GM23248 (cell line): ENCODE data around the gene NAPA.

Source experiments
- EZH2 ChIP-seq: fragments of 200-600 bp; sonication (generic); IDR thresholded peaks from 2 replicates; pipeline ENCODE4 v1.6.1; 2018; ENCODE audit warnings: antibody characterized with exemption, mild to moderate bottlenecking; ENCODE audit not compliant: insufficient read depth, poor library complexity, severe bottlenecking
- EZH2phosphoT487 ChIP-seq: fragments of 200-600 bp; sonication (generic); IDR thresholded peaks from 2 replicates; pipeline ENCODE4 v1.6.1; 2018; ENCODE audit warnings: antibody characterized with exemption, moderate library complexity, mild to moderate bottlenecking, low read depth; ENCODE audit not compliant: insufficient read depth

DNA sequence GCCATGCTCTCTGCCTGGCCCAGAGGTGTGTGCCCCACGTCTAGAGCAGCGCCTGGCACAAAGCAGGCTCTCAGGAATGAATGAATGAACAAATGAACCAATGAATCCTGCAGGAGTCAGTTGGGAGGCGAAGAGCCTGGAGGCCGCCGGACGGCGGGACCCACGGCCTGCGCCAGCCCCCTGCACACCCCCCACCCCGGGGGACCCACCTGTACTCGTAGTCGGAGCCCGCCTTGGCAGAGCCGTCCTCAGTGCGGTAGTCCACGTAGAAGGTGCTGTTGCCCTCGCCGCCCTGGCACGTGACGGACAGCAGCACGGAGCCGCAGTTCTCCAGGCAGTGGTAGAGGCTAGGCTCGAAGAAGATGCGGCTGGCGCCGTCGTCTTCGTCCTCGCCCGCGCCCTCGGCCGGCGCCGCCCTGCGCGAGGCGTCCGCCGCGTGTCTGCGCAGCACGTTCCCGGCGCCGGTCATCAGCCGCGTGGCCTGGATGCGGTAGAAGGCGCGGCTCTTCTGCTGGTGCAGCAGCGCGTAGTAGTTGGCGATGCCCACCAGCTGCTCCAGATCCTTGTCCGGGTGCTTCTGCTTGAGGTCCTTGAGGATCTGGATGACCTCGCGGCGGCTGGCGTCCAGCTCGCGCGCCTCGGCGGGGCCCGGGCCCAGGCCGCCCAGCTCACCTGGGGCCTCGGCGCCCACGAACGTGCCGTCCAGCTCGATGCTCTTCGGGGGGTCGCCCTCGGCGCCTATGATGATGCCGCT lies 58.0 kb downstream of the NAPA start:
- TF ChIP-seq EZH2 (no peak), EZH2phosphoT487 (no peak)
